ENCODE results near the gene GASK1A. TPM values are rescaled to one million over a fixed set of nuclear protein-coding genes. Genes with fewer than 3 reads are reported as not detected.

Gene GASK1A
- polyA plus RNA-seq, 1 experiment: 0.43 TPM

GRCh38 chr3:43093006-43093405, 113.9 kb downstream of the GASK1A start:
- no peak for TF ChIP-seq CTCF (IDR thresholded peaks at IDR 0.05; ENCODE audit: low read depth, low read length)
- ChIA-PET CTCF (no interaction called here), POLR2A (no interaction called here)

GRCh38 chr3:43093974-43094373, 114.9 kb downstream of the GASK1A start:
- no peak for TF ChIP-seq CTCF (IDR thresholded peaks at IDR 0.05; ENCODE audit: low read depth, low read length)
- Histone ChIP-seq H3K4me3 (ENCODE audit: low read depth, low read length) (no peak overlapping the region), H3K27ac (ENCODE audit: low read depth, low read length) (no peak overlapping the region), H3K27me3 (ENCODE audit: control insufficient read depth, insufficient read depth, low read length) (no peaks in the 10 kb centered on the region), H3K9me3 (ENCODE audit: control insufficient read depth, insufficient read depth, low read length) (no peaks in the 10 kb centered on the region)
- POLR2A ChIA-PET: no interaction called here
- DNase-seq (ENCODE audit: low read depth, low spot score): no peak
- CTCF ChIA-PET: no interaction called here

More at GRCh38 chr3:43093006-43093405, 113.9 kb downstream of the GASK1A start:
- Histone ChIP-seq H3K27ac (ENCODE audit: low read depth, low read length) (no peak overlapping the region), H3K27me3 (ENCODE audit: control insufficient read depth, insufficient read depth, low read length) (no peaks in the 10 kb centered on the region), H3K9me3 (ENCODE audit: control insufficient read depth, insufficient read depth, low read length) (no peaks in the 10 kb centered on the region), H3K4me3 (ENCODE audit: low read depth, low read length) (no peak overlapping the region)
- DNase-seq (ENCODE audit: low read depth, low spot score): no peak

- no peak for TF ChIP-seq CTCF (IDR thresholded peaks at IDR 0.05; ENCODE audit: low read depth, low read length)
- H3K27me3 ChIP-seq (ENCODE audit: control insufficient read depth, insufficient read depth, low read length): no peaks in the 10 kb centered on the region
- H3K9me3 ChIP-seq (ENCODE audit: control insufficient read depth, insufficient read depth, low read length): no peaks in the 10 kb centered on the region
- H3K27ac ChIP-seq (ENCODE audit: low read depth, low read length): no peak overlapping the region
- DNase-seq (ENCODE audit: low read depth, low spot score): no peak
- ChIA-PET POLR2A (no interaction called here), CTCF (no interaction called here)
- no peak overlapping the region for H3K4me3 ChIP-seq (ENCODE audit: low read depth, low read length)
Observed at GRCh38 chr3:43094381-43094780, 115.3 kb downstream of the GASK1A start.

- Histone ChIP-seq H3K27ac (ENCODE audit: low read depth, low read length) (no peak overlapping the region), H3K9me3 (ENCODE audit: control insufficient read depth, insufficient read depth, low read length) (no peaks in the 10 kb centered on the region), H3K4me3 (ENCODE audit: low read depth, low read length) (no peak overlapping the region), H3K27me3 (ENCODE audit: control insufficient read depth, insufficient read depth, low read length) (no peaks in the 10 kb centered on the region)
- TF ChIP-seq CTCF (IDR thresholded peaks at IDR 0.05; ENCODE audit: low read depth, low read length): no peak
- DNase-seq (ENCODE audit: low read depth, low spot score): no peak
- ChIA-PET CTCF (no interaction called here), POLR2A (no interaction called here)
Observed at GRCh38 chr3:43094851-43095250, 115.7 kb downstream of the GASK1A start.

- no peak overlapping the region for H3K4me3 ChIP-seq (ENCODE audit: low read depth, low read length)
- no peaks in the 10 kb centered on the region for H3K9me3 ChIP-seq (ENCODE audit: control insufficient read depth, insufficient read depth, low read length)
- no peak for TF ChIP-seq CTCF (IDR thresholded peaks at IDR 0.05; ENCODE audit: low read depth, low read length)
- ChIA-PET POLR2A (no interaction called here), CTCF (no interaction called here)
- no peaks in the 10 kb centered on the region for H3K27me3 ChIP-seq (ENCODE audit: control insufficient read depth, insufficient read depth, low read length)
- no peak overlapping the region for H3K27ac ChIP-seq (ENCODE audit: low read depth, low read length)
- no peak for DNase-seq (ENCODE audit: low read depth, low spot score)
Observed at GRCh38 chr3:43095370-43095769, 116.3 kb downstream of the GASK1A start.
